Measurements from ENCODE around the gene FSIP1.

GRCh38 chr15:39767921-39768320 is 14.7 kb downstream of the FSIP1 start:
- TF ChIP-seq CTCF (conservative IDR thresholded peaks at IDR 0.05 in 1 of 2, IDR thresholded peaks at IDR 0.05 in 1 of 2; ENCODE audit: extremely low read depth in 1 of 2, insufficient read depth in 1 of 2, low read depth in 1 of 2, low read length in 2 of 2) (no peak), EZH2 (IDR thresholded peaks at IDR 0.05; ENCODE audit: borderline replicate concordance, low read length) (no peak)

All from mammary epithelial cell (primary cell).